Heart right ventricle (tissue), 16 donors: ENCODE measurements around the gene C20orf144. TPM values are rescaled to one million over a fixed set of nuclear protein-coding genes. Genes with fewer than 3 reads are reported as not detected.

Experiments used
- ATAC-seq, 8 donors: fragments of 200-7000 bp; cut with Tn5 transposase; one replicate each; pipeline ENCODE4 v1.9.1; 2020; ENCODE audit warnings: mild to moderate bottlenecking in 8 of 8, moderate library complexity in 8 of 8, moderate number of reproducible peaks in 1 of 8
- DNase-seq, 2 donors: peaks; one replicate each; pipeline ENCODE4 v3.0.0-alpha.2; 2020
- H3K27ac ChIP-seq, 10 donors: fragments of 200-600 bp; sonication (generic) in 2 of 10; one replicate each; pipeline versions ENCODE4 v1.5.0 to v1.8.0; 2020 to 2022; ENCODE audit warnings: mild to moderate bottlenecking in 3 of 10
- H3K27me3 ChIP-seq, 7 donors: fragments of 200-600 bp; one replicate each; pipeline ENCODE4 v1.8.0; 2021 to 2022; ENCODE audit warnings: mild to moderate bottlenecking in 2 of 7
- H3K36me3 ChIP-seq, 9 donors: fragments of 200-600 bp; sonication (generic) in 1 of 9; one replicate each; pipeline versions ENCODE4 v1.5.0 to v1.8.0; 2020 to 2022; ENCODE audit warnings: mild to moderate bottlenecking in 2 of 9
- H3K4me1 ChIP-seq, 9 donors: fragments of 200-600 bp; sonication (generic) in 1 of 9; one replicate each; pipeline versions ENCODE4 v1.5.0 to v1.8.0; 2020 to 2022; ENCODE audit warnings: mild to moderate bottlenecking in 4 of 9
- H3K4me3 ChIP-seq, 10 donors: fragments of 200-600 bp; sonication (generic) in 2 of 10; one replicate each; pipeline versions ENCODE4 v1.5.0 to v1.8.0; 2020 to 2022; ENCODE audit warnings: mild to moderate bottlenecking in 7 of 10, moderate library complexity in 2 of 10
- H3K9me3 ChIP-seq, 11 donors: fragments of 200-600 bp in 10 of 11; sonication (generic) in 2 of 11; one replicate each; pipeline versions ENCODE4 v1.5.0 to v1.8.0; 2013 to 2022; ENCODE audit warnings: mild to moderate bottlenecking in 2 of 11, control low read depth in 1 of 11, moderate library complexity in 1 of 11
- CTCF ChIP-seq, 9 donors: fragments of 200-600 bp; sonication (generic) in 2 of 9; IDR thresholded peaks; one replicate each; pipeline versions ENCODE4 v1.5.0 to v1.8.0; 2021 to 2022; ENCODE audit warnings: antibody characterized with exemption in 9 of 9, mild to moderate bottlenecking in 5 of 9, moderate library complexity in 1 of 9
- WGBS, 2 donors: extraction: QIAGEN DNeasy Blood & Tissue Kit; methylation state at CpG; one replicate each; pipeline ENCODE4 v1.1.7; 2013; ENCODE audit warnings: inconsistent platforms in 1 of 2; 5-methylcytosine and 5-hydroxymethylcytosine counted together
- intact Hi-C, 10 donors: fragments of 100-400 bp; cut with DNase I; formaldehyde crosslinking; loops; one replicate each; pipeline versions ENCODE4 v1.11.1 to v1.14.2; 2022
- polyA plus RNA-seq, 2 donors: library from polyadenylated mRNA; stranded (reverse); fragments of 200-250 nt; gene quantifications; one replicate each; pipeline ENCODE4 v1.2.3, GENCODE V29; 2013
- total RNA-seq, 10 donors: library from RNA; stranded (reverse); fragmentation: NEBNext Ultra II Directional in 3 of 10; extraction: Animal tissue kit (Norgen Biotek cat#: 25700) in 3 of 10; gene quantifications; one replicate each; pipeline versions ENCODE4 v1.2.1 to v1.2.4, GENCODE V29; 2021 to 2023
- donor health status: Arrhythmogenic right ventricular cardiomyopathy.
- donor health status: ischemic (EF 13 %, LVEDD 7.1; RV severe dilation, severe dysfunction).
- donor health status: healthy with polysubstance abuse.
- donor health status: DM: no; HTN: yes; CAD: no.
- donor health status: DM: no; HTN: no; CAD: no.
- donor health status: ischemic (EF 25% LVEDD 6.9; RV normal size, moderate dysfunction).
- donor health status: ischemic (EF 25% LVEDD 5.7; RV mildly dilated, moderate dysfunction).
- donor health status: healthy.
- donor health status: DM: yes; HTN: yes; CAD: no.
- donor health status: Ischemic cardiomyopathy.
- donor health status: ischemic (EF 35%, LVEDD 5.7; RV mildly dilated, moderate dysfunction).
- donor health status: nonischemic (EF 11% LVEDD 7.7; RV severe dilation, severe dysfunction).
- donor health status: DM: yes; HTN: yes; CAD: no.
- donor health status: PGD.
- donor health status: ischemic (EF 29% LVEDD 5.4; RV normal size, mild dysfunction).
- donor health status: nonischemic (EF 23%, LVEDD 6.1; RV moderate dilation, normal function).

C20orf144 gene
- total and polyA plus RNA-seq, 12 donors = 0.03 TPM; not detected in 11

GRCh38 chr20:33659341-33660034 is 2.6 kb upstream of the C20orf144 start:
- TF ChIP-seq CTCF (IDR thresholded peaks at IDR 0.05) = no peak
- Histone ChIP-seq H3K4me1 (peaks cover 5 to 20% (median 17%) of the 10 kb centered on the region in 9 donors), H3K4me3 (no peak overlapping the region), H3K9me3 (no peaks in the 10 kb centered on the region), H3K27ac (no peak overlapping the region), H3K27me3 (no peaks in the 10 kb centered on the region), H3K36me3 (peaks cover 0 to 43% (median 6%) of the 10 kb centered on the region in 9 donors)
- ATAC-seq (no peak), DNase-seq (no peak)
- intact Hi-C loops = loop anchor here in 3 of 10 donors (5.0 to 10.0 kb wide), 3 partner anchors 192 to 265 kb away; no protein-coding TSS in a partner anchor
- WGBS, 2 donors = 95 to 97% methylated on average over 26 to 32 of the region's 32 CpGs

- H3K4me1 ChIP-seq = peaks cover 5 to 23% (median 20%) of the 10 kb centered on the region in 9 donors
- no peak overlapping the region for H3K27ac ChIP-seq
- peaks cover 0 to 43% (median 6%) of the 10 kb centered on the region in 9 donors for H3K36me3 ChIP-seq
- ATAC-seq (no peak), DNase-seq (no peak)
- H3K4me3 ChIP-seq = no peak overlapping the region
- H3K9me3 ChIP-seq = no peaks in the 10 kb centered on the region
- 92% methylated on average over 21 of the region's 21 CpGs for WGBS, 2 donors
- intact Hi-C loops = no loop called here
- H3K27me3 ChIP-seq = no peaks in the 10 kb centered on the region
- TF ChIP-seq CTCF (IDR thresholded peaks at IDR 0.05) = no peak
Observed at GRCh38 chr20:33660035-33660684, 2.0 kb upstream of the C20orf144 start.

GRCh38 chr20:33660685-33661058 is 1.5 kb upstream of the C20orf144 start:
- DNase-seq = no peak
- WGBS, 2 donors = 89 to 95% methylated on average over 7 of the region's 7 CpGs
- H3K9me3 ChIP-seq = no peaks in the 10 kb centered on the region
- intact Hi-C loops = no loop called here
- no peak overlapping the region for H3K4me3 ChIP-seq
- H3K36me3 ChIP-seq = peaks cover 0 to 43% (median 6%) of the 10 kb centered on the region in 9 donors
- peaks cover 5 to 23% (median 21%) of the 10 kb centered on the region in 9 donors for H3K4me1 ChIP-seq
- H3K27ac ChIP-seq = no peak overlapping the region
- no peak for TF ChIP-seq CTCF (IDR thresholded peaks at IDR 0.05)
- ATAC-seq = no peak
- no peaks in the 10 kb centered on the region for H3K27me3 ChIP-seq

- H3K4me1 ChIP-seq = peaks cover 19 to 48% (median 42%) of the 10 kb centered on the region in 9 donors
- peak overlapping the region; percentile 24 to 93 (median 84) for H3K27ac ChIP-seq
- H3K4me3 ChIP-seq = peak overlapping the region; percentile 49 to 84 (median 77)
- H3K27me3 ChIP-seq = no peaks in the 10 kb centered on the region
- peak; percentile 55 to 70 (median 62) for ATAC-seq
- 1% methylated on average over 84 of the region's 84 CpGs for WGBS, 2 donors
- intact Hi-C loops = no loop called here
- no peaks in the 10 kb centered on the region for H3K9me3 ChIP-seq
- DNase-seq = peak; percentile 81 to 87
- no peak for TF ChIP-seq CTCF (IDR thresholded peaks at IDR 0.05)
- H3K36me3 ChIP-seq = peaks cover 0 to 22% (median 2%) of the 10 kb centered on the region in 9 donors
Observed at GRCh38 chr20:33663161-33664084, 1.3 kb downstream of the C20orf144 start.
